GM04503 (cell line): Measurements from ENCODE around the gene MYL5.
"Not testable (repeated sequence)": the region's sequence is repeated elsewhere in the genome, so short reads cannot be mapped to it uniquely, and the experiment has no call there.

ENCODE experiments used
- DNase-seq: peaks from one replicate; pipeline ENCODE4 v3.0.0-alpha.2; 2012; ENCODE audit warnings: low read depth

MYL5 gene

GRCh38 chr4:674172-675035, at the start of gene MYL5, which contains the start of gene ATP5ME:
Gene MYL5 (plus strand): TSS chr4:674542. CDS start chr4:678027, 3,485 bp downstream.
Gene ATP5ME (minus strand): TSS chr4:674276. CDS start chr4:674247, 29 bp downstream.
- peak; percentile 69 for DNase-seq

DNA sequence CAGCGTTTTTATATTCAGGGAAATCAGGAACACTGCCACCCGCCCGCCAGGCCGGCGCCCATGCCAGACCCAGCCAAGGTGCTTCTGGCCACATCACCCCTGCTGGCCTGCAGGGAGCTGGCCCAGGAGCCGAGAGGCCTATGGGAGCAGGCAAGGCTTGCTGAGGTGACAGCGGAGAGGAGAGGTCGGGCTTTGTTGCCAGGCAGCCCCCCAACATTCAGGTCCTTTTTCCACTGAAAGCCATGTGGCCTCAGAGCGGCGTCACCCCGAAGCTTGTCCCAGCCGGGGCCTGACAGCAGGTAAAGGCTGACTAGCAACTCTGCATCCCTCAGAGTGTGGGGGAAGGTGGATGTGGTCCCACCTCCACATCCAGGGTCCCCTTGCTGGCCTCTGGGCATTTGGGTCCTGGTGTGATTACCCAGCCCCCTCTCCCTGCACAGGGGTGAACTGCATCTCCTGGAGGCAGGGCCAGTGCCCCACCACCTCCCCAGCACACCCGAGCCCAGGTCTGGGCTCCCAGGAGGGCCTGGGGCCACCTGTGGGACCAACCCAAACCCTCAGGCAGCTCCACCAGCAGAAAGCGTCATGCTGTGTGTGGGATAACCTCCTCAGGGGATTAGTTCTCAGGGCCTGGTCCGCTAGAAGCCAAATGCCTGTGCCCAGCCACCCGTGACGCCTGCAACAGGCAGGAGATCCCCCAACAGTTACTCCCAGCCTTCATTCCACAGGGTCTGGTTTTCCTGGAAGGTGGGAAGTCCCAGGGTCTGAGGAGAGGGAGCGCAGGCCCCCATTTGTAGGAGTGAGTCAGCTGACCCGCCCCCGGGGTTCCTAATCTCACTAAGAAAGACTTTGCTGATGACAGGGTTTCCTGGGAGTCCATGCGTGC, 49.4 kb upstream of the MYL5 start, which contains the start of gene PDE6B:
Gene PDE6B, plus strand, starts transcription at position 869 of the 886 bp plus-strand sequence. CDS start 54 bp downstream, outside the sequence.
- DNase-seq: no peak

DNA sequence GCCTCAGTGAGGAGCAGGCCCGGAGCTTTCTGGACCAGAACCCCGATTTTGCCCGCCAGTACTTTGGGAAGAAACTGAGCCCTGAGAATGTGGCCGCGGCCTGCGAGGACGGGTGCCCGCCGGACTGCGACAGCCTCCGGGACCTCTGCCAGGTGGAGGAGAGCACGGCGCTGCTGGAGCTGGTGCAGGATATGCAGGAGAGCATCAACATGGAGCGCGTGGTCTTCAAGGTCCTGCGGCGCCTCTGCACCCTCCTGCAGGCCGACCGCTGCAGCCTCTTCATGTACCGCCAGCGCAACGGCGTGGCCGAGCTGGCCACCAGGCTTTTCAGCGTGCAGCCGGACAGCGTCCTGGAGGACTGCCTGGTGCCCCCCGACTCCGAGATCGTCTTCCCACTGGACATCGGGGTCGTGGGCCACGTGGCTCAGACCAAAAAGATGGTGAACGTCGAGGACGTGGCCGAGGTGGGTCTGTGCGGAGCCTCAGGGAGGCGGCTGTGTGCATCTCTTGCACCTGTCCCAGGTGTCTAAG, 48.6 kb upstream of the MYL5 start:
- DNase-seq: no peak

DNA sequence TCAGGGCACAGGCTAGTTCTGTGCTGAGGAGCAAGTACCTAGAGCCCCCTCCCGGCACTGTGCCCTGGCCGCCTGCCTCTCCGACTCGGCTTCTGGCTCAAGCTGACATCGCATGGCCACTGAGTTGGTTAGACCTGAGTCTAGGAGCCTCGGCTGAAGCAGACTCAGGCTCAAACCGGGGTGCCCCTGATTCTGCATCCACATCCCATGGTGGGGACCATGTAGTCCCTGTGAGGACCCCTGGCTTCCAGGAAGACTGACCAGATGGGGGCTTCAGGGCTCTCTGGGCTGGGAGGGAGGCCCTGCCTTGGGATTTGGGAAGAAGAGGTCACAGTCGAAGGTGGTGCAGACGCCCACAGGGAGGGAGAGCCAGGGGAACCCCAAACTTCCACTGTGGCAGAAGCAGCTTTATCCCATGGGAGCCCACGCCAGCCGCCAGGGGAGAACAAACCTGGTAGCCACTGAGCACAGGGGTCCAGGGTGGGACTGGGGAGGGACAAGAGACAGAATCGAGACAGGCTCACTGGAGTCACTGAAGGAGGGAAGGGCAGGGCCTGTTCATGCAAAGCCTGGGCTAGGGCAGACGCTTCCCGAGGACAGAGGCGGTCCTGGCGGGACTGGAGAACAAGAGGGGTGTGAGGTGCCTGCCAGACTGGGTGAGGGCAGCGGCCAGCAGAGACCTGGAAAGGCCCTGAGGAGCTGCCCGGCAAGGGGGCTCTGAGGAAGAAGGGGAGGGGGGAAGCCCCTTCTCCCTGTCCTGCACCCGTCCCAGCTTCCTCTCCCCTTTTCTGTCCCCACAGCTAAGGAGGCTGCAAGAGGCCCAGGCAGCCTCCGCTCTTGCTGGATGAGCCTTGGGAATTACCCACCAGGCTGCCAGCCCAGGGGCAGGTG, 47.9 kb upstream of the MYL5 start:
- no peak for DNase-seq

DNA sequence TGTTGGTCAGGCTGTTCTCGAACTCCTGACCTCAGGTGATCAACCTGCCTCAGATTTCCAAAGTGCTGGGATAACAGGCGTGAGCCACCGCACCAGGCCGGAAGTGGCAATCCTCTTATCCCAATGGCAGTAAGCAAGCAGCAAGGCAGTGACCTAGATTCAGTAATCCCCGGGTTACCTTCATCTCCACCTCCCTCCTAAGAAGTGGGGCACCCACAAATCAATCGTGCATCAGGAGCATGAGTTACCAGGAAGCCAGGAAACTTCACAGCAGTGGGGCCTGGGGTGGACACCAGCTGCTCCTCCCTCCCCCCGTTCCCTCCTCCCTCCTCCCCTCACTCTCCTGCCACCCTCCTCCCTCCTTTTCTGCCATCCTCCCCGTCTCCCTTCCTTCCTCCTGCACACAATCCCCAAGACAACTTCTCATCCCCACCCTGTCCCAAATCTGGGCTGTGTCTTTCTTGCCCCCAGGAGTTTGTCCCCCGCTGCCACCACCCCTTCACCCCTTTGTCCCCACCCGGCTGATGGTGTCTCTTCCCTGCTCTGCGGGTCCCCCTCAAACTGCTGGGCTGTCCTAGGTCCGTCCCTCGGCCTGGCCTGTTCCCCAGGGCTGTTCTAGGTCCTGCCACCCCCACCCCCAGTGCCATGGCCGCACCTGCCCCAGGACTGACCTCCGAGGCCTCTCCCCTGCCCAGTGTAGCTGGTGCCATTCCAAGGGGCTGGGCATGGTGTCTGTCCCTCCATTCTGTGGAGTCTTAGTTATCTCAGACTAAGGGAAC, 46.8 kb upstream of the MYL5 start:
- DNase-seq: no peak

GRCh38 chr4:628311-628741, 46.0 kb upstream of the MYL5 start:
- no peak for DNase-seq

- DNase-seq: no peak
These were observed 45.3 kb upstream of the MYL5 start for GRCh38 chr4:628821-629635.

DNA sequence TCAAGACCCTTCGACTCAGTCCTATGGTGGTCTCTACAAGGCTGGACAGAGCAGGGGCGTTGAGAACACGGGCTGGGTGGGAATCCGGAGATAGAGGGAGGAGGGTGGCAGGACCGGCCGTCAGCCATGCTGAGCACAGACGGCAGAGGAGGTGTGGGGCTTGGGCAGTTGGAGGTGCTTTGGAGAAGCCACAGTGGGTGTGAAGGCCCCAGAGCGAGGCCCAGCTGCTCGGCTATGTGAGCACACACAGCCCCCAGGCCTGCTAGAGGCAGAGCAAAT, 44.8 kb upstream of the MYL5 start:
- DNase-seq: no peak

- DNase-seq: no peak
These were observed 44.3 kb upstream of the MYL5 start for GRCh38 chr4:629915-630641.

- no peak for DNase-seq
These were observed 43.7 kb upstream of the MYL5 start for GRCh38 chr4:630656-631055.

DNA sequence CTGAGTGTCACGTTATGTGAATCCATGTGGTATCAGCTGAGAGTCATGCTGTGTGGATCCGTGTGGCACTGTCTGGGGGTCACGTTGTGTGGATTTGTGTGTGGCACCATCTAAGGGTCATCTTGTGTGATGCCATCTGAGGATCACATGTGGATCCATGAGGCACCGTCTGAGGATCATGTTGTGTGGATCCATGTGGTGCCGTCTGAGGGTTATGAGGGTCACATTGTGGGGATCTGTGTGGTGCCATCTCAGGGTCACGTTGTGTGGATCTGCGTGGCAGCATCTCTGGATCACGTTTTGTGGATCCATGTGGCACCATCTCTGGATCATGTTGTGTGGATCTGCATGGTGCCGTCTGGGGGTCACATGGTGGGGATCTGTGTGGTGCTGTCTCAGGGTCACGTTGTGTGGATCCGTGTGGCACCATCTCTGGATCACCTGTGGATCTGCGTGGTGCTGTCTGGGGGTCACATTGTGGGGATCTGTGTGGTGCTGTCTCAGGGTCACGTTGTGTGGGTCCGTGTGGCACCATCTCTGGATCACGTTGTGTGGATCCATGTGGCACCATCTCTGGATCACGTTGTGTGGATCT, 42.0 kb upstream of the MYL5 start:
- DNase-seq: no peak

DNA sequence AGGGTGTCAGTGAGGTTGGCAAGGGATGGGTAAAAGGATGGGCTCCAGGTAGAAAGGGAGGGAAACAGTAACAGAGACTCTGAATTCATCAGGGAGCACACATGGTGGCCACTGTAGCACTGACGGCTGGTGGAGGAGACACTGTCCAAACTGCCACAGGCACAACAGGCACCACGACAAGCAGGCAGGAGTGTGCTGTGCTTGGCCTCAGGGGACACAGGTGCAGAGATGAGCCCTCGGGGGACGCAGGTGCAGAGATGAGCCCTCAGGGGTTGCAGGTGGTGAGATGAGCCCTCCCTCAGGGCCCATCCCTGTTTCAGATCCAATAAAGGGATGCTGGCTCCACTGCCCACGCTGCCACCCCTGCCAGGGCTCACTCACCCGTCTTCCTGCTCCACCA, 41.4 kb upstream of the MYL5 start:
- no peak for DNase-seq

- no peak for DNase-seq
These were observed 40.9 kb upstream of the MYL5 start for GRCh38 chr4:633406-633805.

DNA sequence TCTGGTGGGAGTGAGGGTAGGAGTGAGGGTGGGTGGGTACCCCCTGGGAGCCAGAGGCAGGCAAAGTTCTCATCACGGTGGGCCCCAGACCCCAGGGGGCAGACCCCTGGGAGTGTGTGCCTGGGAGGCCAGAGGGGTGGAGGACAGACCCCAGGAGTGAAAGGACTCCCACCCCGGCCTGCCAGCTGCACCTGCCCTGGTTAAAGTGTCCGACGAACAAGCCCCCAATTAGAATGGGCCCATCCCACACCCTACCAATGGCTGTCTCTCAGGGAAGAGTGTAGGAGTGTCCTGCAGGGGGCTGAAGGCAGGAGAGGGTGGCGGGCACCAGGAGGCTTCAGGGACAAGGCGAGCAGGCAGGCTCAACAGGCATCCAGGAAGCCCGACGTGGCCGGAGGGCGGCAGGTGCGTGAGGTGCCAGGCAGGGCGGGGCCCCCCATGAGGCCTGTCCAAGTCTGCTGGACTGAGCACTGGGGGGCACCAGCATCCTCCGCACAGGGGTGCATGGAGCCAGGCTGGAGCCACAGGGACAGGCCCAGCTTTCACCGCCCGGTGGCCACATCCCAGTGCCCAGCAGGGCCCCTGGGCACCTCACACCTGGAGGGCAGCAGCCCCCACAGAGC, 40.3 kb upstream of the MYL5 start:
- DNase-seq: no peak

GRCh38 chr4:634599-634985, 39.8 kb upstream of the MYL5 start:
- DNase-seq: no peak

DNA sequence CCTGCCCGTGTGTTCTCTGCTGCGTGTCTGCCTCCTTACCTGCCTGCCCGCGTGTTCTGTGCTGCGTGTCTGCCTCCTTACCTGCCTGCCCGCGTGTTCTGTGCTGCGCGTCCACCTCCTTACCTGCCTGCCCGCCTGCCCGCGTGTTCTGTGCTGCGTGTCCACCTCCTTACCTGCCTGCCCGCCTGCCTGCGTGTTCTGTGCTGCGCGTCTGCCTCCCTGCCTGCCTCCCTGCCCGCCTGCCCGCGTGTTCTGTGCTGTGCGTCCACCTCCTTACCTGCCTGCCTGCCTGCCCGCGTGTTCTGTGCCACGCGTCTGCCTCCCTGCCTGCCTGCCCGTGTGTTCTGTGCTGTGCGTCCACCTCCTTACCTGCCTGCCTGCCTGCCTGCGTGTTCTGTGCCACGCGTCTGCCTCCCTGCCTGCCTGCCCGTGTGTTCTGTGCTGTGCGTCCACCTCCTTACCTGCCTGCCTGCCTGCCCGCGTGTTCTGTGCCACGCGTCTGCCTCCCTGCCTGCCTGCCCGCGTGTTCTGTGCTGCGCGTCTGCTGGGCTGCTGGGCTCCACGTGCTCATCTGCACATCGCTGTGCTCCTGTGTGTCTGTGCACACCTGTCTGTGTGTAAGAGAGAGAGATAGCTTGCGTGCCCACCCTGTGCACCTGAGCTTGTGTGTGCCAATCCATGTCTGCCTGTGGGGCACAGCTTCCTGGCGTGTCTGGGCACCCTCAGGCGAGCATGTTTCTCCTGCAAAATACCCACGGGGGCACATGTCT, 39.1 kb upstream of the MYL5 start:
- DNase-seq: not testable (repeated sequence)

DNA sequence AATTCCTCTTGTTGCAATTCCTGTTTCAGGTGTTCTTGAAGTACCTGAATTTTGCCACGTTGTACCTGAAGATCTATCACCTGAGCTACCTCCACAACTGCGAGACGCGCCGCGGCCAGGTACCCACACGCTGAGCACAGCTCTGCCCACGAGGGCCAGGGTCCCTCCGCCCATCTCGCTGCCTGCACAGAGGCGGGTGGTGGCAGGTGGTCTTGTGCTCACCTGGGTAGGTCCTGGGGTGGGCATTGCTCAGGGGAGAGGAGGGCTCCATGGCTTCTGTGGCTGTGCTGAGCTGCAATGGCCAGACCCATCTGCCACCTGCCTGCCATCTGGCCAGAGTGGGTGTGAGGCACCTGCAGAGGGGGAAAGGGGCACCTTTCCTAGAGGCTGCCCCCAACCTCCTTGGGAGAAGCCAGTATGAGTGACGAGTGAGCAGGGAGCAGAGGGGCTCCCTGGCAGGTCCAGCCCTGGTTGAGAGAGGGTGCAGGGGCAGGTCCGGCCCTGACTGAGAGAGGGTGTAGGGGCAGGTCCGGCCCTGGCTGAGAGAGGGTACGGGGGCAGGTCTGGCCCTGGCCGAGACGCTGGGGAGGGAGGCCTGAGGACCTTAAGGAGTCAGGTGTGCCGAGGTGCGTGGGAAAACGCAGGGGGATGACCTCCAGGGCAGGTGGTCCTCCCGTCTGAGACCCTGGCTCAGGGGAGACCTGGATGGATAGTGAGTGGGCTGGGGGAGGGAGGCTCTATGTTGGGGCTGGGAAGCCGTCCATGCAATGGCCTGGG, 38.3 kb upstream of the MYL5 start:
- DNase-seq: no peak
